HG03196 (cell line): ENCODE data around the gene BMPER.

Source experiments
- ATAC-seq: cut with Tn5 transposase; IDR thresholded peaks from one replicate; pipeline ENCODE4 v1.9.1; 2021; ENCODE audit not compliant: unreplicated experiment

The BMPER gene

DNA sequence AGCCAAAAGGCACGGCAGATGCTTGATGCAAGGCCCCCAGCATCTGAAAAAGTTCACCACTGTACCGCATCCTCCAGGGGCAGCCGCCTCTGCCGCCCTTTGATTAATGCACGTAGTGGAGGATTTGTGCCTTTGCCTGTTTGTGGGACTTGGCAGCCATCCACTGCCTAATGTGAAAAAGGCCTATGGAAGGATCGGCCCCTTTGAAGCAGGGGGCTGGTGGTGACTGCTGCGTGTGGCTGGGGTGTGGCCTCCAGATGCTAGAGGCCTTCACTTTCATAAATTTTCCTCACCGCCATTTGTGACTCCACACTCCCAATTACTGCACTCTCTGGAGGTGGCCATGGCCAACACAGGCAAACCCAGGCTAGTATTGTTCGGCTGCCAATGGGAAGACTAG, 226.0 kb downstream of the BMPER start:
- ATAC-seq: no peak

DNA sequence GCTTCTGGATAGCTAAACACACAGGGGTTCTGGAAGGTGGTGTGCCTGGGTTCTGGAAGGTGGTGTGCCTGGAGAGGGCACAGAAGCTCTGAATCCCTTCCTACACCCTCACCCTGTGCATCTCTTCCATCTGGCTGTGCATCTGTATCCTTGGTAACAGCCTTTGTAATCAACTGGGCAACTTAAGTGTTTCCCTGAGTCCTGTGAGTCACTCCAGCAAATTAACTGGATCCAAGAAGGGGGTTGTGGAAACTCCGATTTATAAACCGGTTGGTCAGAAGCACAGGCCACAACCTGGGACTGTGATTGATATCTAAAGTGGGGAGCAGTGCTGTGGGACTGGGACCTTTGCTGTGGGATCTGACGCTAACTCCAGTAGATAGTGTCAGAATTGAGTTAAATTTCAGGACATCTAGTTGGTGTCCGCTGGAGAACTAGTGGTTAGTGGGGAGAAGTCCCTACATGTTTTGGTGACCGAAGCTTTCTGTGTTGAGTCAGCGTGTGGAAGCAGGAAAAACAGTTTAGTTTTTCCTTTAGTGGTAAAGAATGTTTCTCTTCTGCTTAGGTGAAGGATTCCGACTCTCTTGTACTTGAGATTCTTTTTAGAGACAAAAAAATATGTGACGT, 228.1 kb downstream of the BMPER start:
- no peak for ATAC-seq

DNA sequence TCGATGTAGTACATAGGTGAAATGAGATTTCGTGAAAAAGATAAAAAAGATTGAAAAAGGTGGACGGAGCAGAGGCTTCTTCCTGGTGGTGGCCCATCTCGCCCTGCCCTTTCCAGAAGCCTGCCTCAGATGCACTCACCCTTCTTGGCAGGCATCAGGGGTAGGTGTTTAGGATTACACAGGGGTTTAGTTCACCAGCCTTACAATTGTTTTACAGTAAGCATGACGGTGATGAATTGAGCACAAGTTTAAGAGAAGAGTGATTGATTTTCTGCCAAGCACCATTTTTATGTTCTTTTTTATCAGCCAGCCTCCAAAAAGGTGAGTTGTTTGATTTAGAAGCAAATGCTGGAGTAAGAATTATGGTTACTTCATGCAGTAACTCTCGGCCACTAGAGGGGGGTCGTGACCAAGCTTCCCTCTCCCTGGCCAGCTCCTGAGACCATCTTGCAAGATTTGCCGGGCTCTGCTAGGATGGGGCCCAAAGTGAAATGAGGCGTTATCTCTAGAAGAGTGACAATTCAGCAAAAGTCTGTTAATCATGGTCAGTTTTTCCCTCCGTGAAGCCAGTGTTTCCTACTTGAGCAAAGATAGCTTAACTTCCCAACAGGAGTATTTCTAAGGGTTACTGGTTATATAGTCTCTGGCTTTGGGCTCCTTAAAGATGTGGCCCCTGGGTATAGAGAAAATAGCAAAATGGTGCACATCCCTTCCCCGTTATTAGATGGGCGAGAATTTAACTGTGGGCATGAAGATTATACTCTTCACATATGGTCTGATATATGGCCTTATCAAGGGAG, 228.8 kb downstream of the BMPER start:
- ATAC-seq: no peak

DNA sequence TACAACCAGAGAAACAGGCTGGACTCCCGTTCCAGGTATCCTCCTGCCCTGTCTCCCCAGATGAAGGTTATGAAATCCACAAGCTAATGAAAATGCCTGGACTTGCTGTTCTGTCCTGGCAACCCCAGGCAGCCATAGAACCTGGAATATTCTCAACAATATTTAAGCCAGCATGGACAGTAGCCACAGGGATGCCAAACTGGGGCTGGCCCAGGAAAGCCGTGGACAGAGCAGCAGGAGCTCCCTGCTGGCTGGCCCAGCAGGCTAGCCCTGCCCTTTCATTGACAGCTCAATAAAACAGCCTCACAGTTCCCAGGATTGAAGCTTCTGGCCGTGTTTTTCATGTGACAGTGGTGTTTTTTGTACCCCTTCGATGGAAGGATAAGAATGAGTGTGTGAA, 230.6 kb downstream of the BMPER start:
- ATAC-seq: no peak

DNA sequence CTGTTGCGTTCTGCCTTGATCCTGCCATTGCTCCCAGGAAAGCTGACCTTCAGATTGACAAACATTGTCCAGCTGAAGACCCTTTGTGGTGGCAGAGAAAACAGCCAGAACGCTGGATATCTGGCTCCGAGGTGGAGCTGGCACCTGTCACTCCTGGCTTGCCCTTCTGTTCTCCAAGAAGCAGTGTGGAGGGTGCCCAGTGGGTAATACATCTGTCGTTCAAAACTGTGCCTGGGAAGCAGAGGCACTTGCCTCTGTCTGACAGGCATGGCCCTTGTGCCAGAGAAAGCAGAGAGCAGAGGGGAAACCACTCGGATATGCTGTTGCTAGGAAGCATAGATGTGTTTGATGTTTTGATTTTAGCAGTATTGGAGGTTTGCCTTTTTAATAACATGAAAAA, 231.4 kb downstream of the BMPER start:
- no peak for ATAC-seq

DNA sequence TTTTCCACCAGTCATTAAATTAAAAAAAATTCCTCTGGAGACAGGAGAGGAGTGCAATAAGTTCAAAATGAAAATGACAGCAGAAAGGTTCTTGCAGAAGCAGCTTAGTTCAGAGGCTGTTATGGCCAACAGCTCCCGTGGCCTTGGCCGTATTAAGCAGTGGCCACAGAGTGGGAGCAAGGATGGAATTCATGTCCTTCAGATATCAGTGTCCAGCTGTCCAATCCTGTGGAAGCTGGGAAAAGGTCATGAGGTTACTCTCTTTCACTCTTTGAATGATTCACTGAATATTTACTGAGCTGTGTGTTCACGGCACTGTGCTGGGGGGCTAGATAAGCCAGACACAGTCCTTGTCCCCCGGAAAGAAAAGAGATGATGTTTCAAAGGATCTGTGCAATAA, 231.8 kb downstream of the BMPER start:
- no peak for ATAC-seq

DNA sequence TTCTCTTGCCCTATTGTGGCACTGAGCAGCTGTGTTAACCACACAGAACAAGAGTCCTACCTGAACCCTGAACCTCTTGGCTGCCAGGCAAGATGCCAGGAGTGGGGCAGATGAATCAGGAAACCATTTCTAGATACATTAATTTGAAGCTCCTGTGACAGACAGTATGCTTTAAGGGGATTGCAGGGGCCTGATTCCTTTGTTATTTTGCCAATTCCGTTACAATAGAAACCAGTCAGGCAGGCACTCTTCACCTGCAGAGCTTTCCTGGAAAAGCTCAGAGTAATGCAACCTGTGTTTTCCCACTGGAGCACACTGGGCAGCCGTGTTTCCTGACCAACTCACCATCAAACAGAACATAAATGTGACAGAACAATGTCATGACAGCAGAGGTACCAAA, 233.1 kb downstream of the BMPER start:
- no peak for ATAC-seq

DNA sequence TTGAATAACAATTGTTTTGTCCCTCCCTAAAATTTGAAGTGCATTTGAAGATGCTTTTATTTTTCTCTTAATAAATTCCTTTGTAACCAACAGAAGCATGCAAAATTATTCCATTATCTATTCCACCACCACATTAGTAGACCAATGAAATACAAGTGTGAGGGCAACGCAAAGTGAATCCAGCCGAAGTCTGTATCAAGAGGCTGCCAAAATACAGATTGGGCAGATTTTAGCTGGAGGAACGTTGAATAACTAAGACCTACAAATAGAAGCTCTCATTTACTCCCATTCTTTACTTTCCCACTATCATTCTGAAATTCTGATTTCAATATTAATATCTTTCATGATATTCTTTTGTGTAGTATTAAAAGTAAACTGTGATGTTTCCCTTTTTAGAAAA, 233.7 kb downstream of the BMPER start:
- ATAC-seq: no peak

DNA sequence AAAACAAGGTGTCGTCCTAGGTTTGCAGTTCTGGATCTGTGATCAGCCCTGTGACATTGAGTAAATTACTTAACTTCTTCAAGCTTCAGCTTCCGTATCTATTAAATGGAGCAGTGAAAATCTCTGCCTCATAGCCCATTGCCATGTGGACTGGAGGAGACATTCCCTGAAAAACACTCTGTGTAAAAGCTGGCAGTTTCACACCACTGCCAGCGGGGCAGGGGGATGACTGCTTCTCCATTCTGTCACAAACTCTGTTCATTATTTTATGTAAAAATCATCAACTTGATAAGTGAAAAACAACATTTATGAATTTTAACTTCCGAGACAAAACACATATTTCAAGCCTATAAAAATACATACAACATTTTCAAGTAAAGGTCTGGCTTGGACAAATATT, 234.7 kb downstream of the BMPER start:
- no peak for ATAC-seq

DNA sequence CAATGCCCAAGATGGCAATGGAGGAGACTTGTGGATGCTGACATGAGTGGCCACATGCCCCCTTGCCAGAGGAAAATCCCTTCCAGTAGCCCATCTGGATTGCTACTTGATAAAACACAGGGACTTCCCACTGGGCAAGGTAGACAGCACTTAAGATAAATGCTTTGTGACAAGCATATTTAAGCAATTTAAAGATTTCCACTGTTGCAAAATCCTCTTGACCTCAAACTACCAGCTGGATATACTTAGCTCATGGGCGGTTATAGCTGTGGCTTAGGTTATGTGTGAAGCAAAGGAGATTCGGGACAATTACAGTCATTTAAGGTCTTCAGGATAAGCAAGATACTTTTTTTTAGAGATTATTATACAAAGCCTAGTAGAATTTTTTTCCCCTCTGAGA, 238.1 kb downstream of the BMPER start:
- no peak for ATAC-seq

DNA sequence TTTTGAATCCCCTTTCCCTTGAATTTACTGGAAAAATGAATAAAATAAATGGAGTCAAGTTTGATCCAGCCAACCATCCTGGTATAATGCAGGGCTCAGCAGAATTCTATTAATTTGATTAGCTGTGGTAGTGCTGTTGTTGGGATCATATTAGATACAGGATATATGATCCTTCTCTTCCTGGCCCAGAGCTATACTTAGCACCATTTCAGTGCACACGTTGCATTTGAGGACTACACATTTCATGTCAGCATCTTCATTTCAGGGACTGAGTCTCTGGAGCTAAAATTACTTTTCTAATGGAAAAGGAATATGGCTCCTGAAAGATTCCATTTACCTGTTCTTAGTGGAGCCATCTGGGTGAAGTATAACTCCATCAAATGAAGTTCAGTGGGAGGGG, 240.3 kb downstream of the BMPER start:
- no peak for ATAC-seq

DNA sequence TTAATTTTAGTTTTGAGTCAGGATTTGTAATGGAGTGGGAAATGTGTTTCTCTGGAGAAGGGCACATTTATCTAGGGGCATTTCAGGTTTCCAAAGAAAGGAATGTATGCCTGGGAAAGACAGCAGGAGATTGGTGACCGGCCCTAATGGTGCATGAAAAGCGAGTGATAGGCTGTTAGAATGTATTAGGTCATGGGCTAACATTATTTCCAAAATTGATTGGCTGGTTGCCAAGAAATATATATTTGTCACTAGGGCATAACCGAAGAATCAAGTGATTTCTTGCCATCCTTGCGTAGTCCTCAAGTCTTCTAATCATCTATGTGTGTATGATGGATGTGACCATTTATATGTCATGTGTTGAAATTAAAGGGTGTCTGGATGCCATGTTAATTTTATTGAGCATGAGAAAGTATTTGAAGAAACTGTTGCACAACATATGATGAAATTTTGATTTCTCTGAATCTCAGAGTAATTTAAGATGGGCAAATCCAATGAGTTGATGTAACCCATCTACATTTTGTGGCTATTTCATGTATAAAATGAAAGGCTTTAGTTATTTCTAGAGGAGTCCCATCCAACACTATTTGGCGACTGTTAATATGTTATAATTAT, 248.4 kb downstream of the BMPER start:
- ATAC-seq: no peak

DNA sequence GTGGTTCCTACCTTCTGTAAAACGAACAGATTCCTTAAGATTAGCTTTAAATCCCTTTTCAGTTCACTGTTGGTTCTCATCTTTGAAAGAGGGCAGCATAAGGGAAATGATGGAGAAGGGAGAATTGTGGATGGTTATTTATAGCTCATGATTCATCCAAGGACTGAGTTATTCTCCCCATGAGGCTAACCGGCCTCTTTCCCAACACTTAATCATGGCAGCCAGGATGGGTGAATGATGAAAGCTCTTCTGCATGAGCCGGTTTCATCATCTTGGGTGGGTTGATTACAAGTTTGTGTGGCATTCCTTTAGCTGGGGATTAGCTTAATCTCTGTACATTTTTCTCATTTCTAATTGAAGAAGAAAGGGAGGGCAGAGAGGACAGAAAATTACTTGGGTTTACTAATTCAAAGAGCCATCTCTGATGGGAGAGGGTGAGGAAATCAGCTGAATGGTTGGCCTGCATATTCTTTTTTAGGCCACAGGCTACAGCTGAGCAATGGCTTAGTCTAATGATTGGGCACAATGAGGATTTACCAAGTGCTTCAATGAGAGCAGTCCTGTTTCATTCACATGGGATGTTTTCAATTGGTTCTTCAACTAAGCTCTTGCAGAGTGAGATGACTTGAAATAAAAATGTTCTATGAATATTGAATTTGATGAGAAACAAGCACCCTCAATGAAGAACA, 250.0 kb downstream of the BMPER start:
- no peak for ATAC-seq

DNA sequence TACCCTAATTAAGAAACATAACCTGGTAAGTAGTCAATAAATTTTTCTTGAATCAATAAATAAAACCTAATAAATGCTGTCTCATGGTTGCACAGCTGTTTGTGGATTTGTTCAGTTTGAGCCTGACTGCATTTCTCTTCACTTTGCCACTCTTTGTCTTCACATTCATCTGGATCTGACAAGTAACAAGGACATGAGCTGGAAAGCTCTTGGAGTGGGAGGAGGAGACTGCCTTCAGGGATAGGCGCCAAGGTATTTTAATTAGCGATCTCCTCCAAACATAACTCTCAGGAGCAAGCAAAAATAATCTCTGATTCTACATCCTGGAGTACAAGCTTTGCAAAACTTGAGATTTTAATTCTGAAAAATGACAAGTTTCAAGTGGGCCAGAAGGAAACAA, 251.0 kb downstream of the BMPER start:
- no peak for ATAC-seq

DNA sequence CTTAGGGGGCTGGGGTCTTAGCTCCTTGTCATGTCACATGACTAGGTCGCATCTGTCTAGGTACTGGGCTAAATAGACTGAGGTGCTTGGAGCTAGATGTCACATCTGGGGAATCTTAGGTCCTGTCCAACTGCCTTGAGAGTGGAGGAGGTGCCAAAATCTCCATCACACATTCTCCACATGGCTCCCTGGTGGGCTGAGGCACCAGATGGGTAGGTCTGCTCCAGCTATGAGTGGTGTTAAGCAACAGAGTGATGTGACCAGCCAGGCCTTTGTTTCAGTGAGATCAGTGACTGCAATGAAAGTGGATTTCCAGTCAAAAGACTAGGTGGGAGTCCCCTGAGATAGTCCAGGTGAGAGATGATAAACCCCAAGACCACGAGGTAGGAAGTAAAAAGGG, 251.8 kb downstream of the BMPER start:
- ATAC-seq: no peak

DNA sequence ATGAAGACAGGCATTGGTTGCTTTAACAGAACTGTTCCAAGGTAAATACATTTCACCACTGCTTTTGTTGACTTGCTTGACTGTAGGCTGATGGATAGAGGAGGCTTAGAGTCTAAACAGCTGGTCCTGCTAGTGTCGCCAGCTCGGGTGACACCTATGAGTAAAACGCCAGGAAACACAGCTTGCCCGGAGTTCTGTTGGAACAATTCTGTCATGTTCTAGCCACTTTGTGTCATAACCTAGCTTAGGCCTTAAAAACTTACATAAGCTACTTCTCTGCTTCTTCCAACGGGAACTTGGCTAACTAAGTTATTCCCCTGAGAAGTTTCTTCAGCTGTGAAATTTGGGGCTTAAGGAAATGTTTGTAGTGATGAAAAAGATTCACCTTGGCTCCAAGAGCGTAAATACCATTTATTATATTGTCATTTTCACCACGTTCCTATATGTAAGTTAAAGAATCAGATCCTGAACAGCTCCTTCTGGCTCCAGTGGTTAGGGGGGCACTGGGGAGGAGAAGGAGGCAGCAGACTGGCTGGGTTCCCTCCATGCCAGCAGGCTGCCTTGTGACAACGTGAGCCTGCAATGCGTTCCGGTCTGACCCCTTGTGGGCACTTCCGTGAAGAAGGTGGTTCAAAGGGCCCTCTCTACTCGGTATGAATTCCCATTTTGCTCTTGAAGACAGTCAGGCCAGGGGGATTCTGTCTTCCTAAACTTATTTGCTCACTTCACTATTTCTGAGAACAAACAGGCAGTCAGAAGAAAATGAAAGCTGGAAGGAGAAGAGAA, 253.2 kb downstream of the BMPER start:
- no peak for ATAC-seq

DNA sequence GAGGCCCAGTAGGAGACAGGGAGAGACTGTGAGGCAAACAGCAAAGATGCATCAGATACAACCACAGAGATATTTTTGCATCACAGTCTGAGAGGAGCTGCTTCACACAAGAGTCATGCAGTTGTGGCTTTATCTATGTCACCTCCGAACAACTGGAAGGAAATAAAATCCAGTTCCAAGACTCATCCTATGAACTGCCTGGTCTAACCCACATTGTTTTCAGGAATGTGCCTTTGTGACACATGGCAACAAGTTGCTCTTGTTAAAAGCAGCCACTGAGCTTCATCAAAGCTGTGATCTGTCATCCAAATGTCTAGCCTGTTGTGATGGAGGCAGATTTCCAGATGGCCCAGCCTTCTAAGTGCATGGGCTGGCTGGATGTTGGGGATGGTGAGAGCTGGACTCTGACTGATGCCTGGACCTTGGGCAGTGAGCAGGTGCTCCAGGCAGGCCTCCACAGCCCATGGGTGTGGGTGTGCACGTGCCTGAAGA, 255.0 kb downstream of the BMPER start:
- ATAC-seq: no peak

DNA sequence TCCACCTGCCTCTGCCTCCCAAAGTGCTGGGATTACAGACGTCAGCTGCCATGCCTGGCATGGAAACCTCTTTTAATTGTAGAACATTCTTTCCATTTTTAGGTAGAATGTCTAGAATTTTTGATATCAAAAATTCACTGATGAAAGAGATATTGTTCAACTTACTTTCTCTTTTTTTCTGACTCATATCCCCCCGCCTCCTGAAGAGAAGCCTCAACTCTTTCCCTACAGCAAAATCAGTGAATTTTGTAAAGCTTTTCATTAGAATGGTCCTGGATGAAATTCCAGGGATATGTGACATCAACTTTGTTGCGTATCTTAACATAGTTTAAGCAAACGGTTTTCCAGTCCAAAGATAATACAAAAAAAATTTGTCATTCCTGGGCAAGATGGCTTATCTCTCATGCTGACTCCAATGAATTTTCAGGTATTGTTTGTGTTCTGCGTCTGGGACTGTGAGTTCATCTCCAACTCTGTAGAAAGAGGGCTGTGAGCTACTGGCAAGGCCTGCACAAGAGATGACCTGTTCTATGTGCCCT, 256.8 kb downstream of the BMPER start:
- no peak for ATAC-seq

DNA sequence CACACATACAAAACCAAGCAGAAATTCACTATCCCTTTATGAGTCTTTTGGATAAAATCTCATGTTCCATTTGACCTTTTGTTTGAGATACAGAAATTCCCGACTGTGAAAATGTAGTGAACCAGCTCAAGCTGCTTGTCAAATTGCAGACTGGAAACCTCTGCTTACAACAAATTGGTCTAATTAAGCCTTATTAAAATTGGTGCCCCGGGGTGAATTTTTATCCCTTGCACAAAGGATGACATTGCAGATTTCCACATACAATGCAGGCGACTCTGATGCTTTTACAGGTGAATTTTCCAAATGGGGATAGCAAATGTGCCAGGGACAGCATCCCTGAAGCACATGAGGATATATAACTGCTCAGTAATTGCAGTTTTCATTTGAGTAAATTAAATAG, 257.3 kb downstream of the BMPER start:
- ATAC-seq: no peak

DNA sequence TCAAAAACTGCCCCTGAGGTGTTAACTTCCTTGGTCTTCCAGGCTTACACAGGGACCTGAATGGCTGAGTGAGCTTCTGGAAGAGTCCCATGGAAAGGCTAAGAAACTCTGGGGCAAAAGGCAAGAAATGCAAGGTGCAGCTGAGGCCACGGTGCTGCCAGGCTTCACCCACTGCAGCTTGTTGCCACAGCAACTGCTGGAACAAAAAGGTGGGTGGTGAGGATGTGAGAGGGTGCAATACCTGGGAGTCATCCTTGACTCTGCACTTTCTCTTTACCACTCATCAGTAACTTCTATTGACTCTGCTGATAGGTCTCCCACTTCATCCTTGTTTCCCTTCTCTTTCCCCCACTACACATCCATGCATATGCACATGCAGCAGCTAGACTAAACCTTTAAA, 258.6 kb downstream of the BMPER start:
- ATAC-seq: no peak

DNA sequence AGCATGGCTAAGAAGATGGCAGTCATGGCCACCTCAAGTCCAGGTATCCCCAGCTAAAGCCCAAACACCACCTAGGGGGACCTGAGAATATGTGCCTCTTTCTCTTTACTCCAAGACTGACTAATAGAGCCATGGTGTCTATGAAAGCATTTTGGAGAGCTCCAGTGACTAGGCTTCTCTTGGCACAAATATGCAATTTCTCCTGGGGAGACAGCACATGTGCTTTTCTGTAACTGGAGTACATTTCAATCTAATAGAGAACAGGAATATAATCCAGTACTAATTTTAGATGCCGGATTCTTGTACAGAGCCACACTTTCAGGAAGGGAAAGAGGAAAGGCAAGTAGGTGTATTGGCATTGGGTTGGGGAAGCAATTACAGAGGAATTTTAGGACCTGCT, 260.1 kb downstream of the BMPER start:
- ATAC-seq: no peak
